ENCODE results near the gene CCDC150.
"Not testable (repeated sequence)": the region's sequence is repeated elsewhere in the genome, so short reads cannot be mapped to it uniquely, and the experiment has no call there.

Gene CCDC150

DNA sequence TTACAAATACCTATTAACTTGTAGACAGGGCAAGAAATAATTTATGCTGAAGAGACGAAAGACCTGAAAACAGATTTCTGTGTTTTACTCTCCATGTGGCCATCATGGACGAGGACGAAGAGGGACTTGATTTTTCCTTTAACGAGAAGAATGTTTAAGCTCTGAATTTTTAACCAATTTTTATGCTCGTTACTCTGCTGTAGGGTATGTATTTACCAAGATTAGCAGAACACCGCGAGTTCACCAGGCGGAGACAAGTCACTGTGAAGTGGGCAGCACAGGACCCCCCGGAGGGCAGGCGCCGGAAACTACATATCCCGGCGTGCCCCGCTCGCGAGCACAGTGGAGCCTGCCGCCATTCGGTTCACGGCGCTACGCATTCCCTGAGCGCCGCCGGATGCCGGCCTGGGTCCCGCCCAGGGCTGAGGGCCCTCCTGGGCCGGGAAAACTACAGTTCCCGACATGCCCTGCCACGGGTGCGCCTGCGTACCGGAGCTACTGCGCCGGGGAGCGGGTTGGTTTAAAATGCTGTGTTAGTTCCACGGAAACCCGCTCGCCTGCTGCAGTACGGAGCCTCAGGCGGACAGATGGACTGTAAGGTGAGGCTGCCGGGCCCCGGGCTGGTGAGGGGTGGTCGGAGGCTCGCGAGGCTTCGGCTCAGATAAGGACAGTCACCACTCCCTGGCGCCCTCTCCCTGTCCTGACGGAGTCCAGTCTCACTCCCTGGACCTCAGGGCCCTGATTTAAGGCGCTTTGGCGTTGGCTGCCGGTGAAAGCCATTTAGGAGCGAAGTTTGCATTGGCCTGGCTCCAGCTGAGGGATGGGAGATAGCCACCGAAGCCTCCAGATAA, at the start of gene CCDC150:
CCDC150 (plus strand) TSS at position 536 of the 851 bp plus-strand sequence; CDS start at position 588, 52 bp downstream.
- peak; percentile 85 for DNase-seq

DNA sequence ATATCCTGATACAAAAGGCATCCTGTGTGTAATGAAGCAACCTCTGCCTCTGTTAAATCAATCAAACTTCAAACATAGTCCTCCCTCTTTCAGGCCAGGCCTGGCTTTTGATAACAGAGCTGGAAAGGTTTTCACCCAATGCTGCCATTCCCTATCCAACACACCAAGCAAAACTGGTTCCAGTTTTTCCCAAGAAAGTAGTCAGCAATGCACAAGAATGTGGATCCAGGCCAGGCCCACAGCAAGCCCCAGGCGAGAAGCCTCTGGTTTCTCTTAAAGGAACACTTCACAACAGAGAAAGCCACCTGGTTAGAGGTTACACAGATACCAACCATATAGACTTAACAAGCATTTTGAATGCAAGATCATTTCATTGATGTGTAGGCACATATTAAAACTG, 49.2 kb upstream of the CCDC150 start:
- DNase-seq: no peak

DNA sequence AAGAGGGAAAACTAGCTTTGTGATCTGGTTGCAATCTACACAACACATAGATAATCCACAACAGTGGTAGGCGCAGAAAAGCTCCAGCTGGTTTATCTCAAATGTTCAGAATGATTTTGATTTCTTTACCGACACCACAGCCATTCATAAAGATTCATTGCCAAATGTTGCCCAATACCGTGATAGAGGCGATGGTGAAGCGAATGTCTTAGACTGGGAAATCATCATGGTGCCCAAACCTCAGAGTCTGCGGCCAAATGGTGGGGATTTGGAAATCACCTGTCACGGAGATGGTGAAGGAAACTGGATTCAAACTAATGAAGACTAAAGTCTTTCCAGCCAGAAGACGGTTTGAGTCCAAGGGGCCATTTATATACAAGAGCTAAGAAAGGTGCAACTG, 48.5 kb upstream of the CCDC150 start:
- DNase-seq: no peak

DNA sequence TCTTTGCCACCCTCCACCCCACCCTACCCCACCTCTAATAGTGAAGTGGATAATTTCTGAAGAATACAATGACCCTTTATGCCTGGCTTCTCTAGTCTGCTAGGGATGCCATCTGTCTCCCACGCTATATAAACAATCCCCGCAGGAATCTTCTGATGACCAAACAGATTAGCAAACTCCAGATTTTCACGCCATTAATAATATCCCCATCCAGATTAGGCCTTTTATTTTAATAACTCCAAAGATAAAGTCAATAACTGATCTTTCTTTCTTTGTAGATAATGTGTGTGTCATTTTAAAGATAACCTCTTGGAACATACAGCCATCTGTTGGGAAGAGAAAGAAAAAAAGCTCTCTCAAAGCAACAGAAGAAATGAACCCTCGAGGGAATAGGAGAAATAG, 47.9 kb upstream of the CCDC150 start:
- no peak for DNase-seq

DNA sequence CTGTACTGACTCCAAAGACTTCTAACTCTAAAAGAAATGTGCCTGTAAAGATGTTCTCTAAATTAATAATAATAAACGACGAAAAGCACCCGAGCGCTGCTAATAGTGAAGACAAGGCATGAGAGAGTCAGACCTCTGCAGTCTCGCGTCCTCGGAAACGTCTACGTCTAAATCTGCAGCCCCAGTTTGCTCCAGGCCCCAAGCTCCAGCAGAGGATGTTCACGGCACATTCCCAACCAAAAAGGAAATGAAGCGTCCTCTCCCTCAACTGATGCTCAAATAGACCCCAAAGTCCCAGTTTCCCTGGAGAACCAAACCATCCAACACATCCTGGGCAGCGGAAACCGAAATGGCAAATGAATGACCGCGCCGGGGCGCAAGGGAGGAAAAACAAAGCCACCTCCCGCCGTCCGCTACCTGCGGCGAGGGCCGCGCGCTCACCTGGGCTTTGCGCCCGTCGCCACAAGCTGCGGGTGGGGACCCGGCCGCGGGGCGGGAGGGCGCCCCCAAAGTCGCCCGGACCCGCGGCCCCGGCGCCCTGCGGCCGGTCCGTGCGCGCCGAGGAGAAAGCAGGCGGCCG, 47.1 kb upstream of the CCDC150 start:
- DNase-seq: no peak

DNA sequence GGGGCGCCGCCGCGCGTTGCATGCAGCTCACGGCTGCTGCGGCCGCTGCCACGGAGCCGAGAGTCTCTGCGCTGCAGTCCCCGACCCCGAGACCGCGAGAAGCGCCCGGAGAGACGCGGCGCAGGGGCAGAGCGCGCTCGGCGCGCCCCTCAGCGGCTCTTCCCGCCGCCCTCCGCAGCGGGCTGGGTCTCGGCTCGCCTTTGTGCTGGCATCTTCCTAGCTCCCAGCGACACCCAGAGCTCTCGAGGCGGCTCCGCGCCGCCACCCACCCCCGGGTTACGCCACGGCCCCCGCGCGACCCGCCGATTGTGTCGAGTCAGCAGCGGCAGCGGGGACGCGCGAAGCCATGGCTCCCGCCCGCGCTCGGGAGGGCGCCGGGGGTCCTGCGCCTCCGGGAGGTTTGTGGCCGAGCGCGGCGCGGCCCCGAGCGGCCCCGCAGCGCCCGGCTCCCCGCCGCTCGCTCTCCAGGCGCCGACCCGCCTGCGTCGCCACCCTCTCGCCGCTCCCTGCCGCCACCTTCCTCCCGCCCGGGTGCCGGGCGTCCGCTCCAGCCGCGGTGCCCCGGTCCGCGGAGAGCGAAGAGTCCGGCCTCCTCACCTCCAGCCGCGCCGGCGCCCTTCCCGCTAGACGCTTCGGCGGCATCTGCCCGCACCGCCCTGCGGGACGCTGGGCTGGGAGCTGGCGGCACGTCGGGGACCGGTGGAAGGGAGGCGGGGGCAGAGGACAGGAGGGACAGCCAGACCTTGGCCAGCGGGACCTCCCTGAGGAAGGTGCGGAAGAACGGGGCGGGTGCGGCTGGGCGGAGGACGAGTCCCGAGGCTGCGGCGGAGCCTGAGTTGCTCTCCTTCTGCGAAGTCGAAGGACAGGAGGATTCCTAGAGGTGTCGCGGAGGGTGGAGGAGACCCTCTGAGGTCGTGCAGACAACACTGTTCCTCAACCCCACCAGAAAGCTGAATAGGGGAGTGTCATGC, 46.3 kb upstream of the CCDC150 start, which contains the start of gene HECW2:
HECW2 (minus strand) TSS at position 644 of the 971 bp plus-strand sequence.
- no peak for DNase-seq

DNA sequence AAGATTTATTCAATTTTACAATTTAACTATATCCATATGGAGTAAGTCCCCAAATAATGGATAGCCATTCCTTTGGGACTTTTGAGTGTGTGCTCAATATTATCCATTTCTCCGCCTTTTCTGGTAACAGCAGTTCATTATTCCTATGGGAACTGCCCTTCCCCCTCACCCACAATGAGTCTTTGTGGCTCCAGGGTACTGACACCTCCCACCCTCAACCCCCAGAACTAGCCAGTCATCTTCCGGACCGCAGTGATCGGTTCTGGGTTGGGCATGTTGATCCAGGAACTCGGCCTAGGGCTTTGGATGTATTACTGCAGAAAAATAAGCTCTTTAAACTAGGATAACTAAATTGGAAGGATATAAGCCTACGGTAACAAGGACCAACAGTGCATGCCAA, 45.4 kb upstream of the CCDC150 start:
- DNase-seq: no peak

DNA sequence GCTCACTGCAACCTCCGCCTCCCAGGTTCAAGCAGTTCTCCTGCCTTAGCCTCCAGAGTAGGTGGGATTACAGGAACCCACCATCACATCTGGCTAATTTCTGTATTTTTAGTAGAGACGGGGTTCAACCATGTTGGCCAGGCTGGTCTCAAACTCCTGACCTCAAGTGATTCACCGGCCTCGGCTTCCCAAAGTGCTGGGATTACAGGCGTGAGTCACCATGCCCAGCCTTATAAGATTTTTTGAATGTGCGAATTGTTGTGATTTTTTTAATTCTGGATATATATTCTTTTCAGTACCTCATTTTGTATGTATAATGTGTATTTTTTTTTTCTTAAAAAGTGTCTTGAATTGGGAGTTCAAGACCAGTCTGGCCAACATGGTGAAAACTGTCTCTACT, 42.0 kb upstream of the CCDC150 start:
- no peak for DNase-seq

DNA sequence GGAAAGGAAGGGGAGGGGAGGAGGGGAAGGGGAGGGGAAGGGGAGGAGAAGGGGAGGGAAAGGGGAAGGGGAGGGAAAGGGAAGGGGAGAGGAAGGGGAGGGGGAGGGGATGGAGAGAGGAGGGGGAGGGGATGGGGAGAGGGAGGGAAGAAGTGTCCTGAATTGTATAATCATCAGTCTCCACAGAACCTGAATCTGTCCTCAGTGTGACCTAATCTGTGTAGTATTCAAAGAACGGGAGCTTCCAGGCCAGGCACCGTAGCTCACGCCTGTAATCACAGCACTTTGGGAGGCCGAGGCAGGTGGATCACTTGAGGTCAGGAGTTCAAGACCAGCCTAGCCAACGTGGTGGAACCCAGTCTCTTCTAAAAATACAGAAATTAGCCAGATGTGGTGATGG, 41.1 kb upstream of the CCDC150 start:
- no peak for DNase-seq

DNA sequence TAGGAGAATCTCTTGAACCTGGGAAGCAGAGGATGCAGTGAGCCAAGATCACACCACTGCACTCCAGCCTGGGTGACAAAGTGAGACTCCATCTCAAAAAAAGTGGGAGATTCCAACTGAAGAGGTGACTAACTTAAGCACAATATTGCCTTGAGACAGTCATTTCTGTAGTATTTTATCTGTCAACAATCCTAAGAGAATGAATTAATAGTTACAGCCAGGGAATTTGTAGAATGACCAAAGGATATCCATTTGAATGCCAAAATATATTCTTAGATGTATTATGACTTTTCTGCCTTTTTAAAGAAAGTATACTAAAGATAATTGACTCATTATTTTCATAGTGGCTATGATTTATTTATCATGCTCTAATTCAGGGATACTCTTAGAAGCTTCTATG, 40.7 kb upstream of the CCDC150 start:
- DNase-seq: no peak

DNA sequence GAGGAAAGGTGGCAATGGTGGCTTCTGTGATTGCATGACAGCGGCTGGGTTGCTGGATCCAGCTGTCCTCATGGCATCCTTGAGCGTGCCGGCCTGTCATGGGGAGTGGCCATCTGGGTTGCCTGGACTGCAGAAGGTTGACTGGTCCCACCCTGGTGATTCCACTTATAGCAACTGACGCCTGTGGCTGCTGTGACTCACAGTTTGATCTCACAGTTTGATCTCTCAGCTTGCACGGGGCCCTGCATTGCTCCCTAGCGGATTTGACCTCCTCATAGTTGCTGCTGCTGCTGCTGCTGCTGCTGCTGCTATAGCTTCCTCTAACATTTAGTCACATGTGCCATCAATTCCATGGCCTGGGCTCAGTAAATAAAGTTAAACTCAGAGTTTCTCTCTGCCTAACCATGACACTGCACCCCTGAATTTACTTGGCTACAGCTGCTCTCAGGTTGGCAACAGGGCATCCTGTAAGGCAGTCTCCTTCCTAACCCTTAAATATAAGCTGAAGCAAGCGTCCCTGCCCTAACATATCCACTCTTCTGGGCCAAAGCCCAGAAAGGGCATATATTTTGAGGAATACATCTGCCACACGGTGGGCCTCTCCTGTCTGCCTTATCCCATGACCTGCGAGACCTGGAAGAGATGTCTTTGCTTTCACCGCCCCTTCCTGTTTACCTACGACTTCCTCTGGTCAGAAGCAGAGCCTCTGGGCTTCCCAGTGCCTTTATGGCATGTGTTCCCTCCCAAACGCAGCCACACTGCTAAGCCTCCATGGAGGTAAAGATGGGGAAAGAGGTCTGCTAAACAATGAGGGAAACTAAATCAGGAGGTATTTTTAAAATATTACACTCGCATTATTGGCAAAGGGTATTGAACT, 37.8 kb upstream of the CCDC150 start:
- no peak for DNase-seq

DNA sequence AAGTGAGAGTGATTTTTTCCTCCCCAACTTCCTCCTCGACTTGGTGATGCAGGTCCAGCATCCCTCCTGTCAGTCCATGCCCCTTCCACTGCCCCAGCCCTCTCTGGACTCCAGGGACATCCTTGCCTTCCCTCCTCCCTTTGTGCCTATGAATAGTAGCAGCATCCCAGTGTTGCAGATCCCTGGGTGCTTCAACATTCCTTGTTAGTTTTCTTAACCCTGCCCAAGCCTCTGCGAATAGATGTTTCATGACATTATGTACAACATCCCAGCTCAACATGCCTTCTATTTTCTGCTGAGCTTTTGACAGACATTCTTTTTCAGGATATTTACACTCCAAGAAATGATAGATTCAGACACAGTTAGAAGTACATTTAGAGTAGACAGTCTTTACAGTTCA, 35.3 kb upstream of the CCDC150 start:
- DNase-seq: no peak

DNA sequence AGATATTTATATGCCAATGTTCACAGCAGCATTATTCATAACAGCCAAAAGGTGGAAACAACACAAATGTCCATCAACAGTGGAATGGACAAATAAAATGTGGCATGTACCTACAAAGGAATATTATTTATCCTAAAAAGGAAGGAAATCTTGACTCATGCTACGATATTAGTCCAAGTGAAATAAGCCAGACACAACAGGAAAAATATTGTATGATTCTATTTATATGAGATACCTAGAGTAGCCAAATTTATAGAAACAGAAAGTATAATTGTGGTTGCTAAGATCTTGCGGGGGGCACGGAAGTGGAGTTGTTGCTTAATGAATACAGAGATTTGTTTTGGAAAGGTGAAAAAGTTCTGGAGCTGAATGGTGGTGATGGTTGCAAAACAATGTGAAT, 33.0 kb upstream of the CCDC150 start:
- DNase-seq: no peak

DNA sequence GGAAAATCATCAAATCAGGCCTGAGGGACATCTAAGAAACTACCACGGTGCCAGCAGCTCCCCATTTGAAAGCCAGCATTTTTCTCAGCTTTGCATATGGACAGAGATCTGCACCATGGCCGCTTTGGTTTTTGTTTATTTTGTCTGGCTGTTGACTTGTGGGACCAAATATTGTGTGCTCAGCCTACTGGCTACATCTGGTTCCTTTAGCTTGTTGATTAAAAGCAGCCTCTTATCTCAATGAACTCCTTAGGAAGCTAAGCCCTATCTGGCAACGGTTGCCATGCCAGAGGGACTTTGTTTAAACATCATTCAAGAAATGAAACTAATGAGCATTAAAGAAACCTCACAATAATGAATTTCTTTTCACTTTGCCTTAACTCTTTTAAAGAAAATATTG, 32.4 kb upstream of the CCDC150 start:
- no peak for DNase-seq

DNA sequence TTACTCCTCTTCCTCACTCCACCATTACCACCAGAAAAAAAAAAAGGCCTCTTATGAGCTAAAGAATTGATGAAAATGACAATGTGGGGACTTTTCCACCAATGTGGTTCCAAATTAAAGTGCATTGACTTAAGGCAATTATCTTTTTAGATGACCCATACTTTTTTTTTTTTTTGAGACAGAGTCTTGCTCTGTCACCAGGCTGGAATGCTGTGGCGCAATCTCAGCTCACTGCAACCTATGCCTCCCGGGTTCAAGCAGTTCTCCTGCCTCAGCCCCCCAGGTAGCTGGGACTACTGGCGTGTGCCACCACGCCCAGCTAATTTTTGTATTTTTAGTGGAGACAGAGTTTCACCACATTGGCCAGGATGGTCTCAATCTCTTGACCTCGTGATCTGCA, 31.6 kb upstream of the CCDC150 start:
- DNase-seq: not testable (repeated sequence)

DNA sequence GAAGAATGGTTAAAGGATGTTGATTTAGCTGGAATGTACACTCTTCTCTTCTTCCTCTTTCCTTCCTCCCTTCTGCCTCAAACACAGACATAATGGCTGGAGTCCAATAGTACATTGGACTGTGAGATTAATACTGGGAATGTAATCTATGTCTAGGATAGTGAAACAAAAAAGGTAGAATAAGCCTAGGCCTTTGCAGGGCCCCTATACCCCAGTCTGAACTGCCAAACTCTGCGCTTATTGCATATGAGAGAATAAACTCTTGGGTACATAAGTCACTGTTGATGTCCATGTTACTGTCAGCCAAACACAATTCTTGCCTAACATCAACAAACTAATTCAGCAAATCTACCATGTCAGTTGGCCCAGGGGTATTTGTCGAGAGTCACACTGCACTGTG, 29.7 kb upstream of the CCDC150 start:
- no peak for DNase-seq

DNA sequence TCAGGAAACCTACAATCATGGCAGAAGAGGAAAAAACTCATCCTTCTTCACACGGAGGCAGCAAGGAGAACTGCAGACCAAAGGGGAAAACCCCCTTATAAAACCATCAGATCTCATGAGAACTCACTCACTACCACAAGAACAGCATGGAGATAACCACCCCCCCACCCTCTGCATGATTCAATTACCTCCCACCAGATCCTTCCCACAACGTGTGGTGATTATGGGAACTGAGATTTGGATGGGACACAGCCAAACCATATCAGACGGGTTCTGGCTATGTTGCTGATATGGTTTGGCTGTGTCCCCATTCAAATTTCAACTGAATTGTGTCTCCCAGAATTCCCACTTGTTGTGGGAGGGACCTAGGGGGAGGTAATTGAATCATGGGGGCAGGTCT, 28.7 kb upstream of the CCDC150 start:
- DNase-seq: no peak

DNA sequence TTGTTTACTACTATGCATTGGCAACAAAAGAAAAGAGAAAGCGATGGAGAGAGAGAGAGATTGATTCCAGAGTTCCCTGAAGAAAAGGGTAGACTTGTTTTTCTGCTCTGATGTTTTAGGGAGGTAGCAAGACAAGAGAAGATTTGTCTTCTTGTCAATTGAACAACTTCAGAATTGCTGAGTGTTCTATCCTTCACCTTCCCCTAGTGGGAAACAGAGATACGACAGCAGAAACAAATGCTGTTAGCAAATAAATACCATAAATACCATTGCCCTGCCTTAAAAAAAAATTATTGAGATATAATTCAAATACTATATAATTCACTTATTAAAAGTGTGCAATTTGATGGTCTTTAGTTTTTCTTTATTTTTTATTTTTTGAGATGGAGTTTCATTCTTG, 26.2 kb upstream of the CCDC150 start:
- no peak for DNase-seq

DNA sequence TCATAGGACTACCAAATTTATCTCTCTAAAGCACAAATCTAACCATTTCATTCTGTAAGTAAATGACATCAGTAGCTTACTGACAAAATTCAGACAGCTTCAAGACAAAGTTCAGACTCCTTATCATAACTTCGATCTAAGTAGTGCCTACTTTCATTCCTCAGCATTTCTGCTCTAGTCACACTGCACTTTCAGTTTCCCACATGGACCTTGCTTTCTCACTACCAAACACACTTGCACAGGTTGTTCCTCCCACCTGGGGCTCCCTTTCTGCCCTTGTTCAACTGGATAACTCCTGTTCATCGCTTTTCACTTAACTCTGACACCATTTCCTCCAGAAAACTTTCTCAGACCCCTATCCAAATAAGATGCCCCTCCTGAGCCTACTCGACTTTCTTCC, 22.1 kb upstream of the CCDC150 start:
- no peak for DNase-seq

DNA sequence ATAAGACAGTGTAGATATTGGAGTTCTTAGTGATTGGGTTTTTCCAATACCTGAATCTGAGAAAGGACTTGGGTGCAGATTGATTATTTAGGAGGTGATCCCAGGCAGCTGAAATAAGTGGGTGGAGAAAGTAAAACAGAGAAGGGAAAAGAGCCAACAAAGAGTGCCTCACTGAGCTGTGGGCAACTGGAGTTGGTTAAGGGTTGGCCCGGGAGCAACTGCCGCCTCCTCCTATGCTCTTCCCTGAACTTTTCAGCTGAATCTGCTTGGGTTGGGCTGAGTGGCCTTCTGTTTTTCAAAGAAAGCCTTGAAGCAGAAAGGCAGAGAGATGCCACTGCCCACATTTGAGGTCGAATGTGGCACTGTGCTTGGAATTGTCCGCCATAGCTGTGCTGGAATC, 20.9 kb upstream of the CCDC150 start:
- DNase-seq: no peak

DNA sequence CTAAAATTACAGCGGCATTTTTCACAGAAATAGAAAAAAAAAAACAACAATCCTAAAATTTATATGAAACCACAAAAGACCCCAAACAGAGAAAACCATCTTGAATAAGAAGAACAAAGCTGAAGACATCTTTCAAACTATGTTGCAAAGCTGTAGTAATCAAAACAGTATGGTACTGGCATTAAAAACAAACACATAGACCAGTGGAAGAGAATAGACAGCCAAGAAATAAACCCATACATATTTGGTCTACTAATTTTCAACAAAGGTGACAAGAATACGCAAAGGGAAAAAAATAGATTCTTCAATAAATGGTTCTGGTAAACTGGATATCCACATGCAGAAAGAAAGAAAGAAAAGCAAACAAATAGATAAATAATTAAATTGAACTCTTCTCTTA, 9.0 kb upstream of the CCDC150 start:
- DNase-seq: no peak

DNA sequence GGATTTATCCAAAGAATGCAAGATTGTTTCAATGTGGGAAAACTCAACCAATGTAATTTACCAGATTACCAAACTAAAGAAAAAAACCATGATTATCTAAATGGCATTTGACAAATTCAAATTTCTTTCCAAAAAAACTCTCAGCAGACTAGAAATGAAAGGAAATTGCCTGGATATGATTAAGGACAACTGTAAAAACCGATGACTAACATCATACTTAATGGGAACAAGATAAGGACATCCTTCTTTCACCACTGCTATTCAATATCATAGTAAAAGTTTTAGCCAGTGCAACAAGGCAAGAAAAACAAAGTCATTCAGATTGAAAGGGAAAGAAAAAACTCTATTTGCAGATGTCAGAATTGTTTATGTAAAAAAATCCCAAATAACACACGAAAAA, 4.4 kb upstream of the CCDC150 start:
- no peak for DNase-seq

Data from NCI-H2081 treated with DMSO at 0.1 percent for 48 hours (cell line).